HG02623 (cell line): ENCODE data around the gene TNFRSF25.

Experiments used
- ATAC-seq: cut with Tn5 transposase; IDR thresholded peaks from one replicate; pipeline ENCODE4 v1.9.1; 2021; ENCODE audit warnings: moderate library complexity; ENCODE audit not compliant: unreplicated experiment

Gene TNFRSF25

DNA sequence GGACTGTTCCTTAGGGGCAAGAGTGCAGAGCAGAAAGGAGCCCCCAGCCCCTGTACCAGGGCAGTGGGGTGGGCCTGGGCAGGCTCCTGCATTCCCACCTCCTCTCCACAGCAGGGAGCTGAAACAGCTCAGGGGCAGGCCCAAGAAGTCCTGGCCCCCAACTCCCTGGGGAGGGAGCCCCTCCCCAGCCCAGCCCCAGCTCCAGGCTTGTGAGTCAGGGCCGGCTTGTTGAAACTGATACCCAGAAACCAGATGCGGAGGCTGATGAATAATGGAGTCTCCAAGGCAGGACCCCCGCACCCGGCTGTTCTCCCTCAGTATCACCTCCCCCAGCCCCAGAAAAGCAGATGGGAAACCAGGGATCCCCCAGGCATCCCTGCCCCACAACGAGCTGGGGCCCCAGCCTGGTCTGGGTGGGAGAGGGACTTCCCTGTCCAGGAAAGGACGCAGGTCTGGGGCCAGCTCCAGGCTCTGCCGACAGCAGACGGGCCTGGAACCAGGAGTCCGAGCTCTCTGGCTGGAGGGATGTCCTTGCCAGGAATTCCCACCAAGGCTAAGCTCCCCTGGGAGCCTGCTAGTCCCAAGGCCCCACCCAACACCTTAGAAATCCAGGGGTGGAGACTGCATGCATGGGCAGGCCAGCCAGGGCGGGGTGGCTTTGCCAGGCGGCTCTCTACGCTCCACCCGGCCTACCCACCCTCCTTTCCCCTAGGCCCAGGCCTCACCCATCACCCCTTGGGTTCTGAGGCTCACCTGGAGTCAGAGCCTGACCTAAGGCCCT, 22.8 kb upstream of the TNFRSF25 start:
- ATAC-seq = no peak

DNA sequence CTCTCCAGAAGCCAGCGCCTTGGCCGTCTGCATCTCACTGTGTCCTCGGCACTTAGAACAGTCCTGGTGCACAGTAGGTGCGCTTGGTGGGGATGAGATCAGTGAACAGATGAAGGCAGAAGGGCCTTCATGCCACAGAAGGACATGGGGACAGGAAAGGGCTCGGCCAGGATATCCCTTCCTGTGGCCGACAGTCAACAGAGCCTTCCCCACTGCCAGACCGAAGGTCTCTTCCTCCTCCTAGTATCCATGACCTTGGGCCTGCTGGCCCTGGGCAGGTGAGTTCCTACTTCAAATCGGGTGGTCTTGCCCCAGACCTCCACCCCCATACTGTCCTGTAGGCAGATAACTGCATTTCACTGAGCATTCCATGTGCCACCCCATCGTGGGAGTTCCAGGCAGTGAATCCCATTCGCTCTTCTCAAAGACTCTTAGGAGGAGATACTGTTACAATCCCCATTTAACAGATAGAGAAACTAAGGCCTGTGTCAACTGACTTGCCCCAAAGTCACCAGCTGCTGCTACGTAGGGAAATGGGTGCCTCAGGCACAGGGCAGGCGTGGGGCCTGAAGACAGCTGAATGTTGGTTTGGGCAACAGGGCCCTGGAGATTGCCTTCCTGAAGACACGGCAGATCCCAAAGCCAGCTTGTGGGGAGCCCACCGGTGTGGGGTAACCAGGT, 22.0 kb upstream of the TNFRSF25 start:
- no peak for ATAC-seq

DNA sequence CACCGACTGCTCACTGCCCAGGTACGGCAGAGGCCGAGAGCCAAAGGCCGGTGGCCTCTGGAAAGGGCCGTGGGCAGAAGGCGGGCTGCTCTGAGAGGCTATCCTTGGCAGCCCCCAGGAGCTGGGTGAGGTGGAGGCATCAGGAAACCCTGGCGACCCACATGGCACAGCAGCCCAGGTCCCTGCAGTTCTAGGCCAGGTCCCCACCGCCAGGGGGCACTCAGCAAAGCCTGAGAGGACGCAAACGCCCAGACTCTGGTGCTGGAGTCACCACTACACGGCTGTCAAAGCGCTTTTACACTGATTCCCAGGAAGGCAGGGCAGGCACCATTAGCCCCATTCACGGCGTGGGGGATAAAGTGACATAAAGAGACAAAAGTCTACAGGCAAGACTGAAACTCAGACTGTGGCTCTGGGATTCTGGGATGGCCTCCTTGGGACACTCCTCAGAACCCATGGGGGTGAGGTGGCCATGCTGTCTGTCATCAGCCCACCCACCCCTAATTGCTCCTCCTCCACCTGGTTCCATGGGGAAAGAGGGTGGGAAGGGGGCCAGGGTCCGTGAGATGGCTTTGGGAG, 20.5 kb upstream of the TNFRSF25 start:
- ATAC-seq = peak; percentile 48

DNA sequence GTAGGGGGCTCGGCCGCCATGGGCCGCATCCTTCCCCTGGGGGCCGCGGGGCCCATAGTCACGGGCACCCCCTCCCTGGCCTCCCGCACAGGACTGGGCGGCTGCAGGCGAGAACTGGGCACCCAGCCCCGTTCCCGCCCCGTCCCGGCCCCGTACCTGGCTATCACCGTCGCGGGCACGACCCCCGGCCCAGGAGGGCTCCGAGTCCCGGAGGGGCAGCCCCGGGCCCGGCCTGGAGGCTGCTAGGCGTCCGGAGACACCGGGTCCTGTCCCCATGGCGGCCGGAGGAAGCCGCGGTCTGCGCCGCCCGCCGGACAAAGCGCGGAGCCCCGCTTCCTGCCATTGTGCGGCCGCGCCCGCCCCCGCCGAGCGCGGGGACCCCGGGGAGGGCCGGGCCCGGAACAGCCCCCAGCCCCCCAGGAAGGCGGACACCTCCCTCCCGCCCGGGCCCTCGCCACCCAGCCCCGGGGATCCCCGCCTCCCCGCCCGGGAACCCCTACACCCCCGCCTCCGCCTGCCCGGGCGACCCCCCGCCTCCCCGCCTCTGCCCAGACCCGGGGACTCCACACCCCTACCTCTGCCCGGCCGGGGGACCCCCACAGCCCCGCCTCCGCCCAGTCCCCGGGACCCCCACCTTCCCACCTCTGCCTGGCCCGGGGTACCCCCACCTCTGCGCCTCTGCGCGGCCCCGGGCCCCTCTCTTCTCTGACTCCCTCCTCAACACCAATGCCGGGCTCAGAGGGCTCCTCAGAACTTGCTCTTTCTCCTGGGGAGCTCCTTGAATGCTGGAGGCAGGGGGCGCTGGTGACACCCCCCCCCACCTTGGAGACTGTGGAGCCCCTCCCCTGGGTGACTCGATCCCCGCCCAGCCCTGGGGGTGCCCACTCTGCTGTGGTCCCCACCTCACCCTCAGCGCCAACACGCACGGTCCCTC, 19.5 kb upstream of the TNFRSF25 start:
- ATAC-seq = no peak

DNA sequence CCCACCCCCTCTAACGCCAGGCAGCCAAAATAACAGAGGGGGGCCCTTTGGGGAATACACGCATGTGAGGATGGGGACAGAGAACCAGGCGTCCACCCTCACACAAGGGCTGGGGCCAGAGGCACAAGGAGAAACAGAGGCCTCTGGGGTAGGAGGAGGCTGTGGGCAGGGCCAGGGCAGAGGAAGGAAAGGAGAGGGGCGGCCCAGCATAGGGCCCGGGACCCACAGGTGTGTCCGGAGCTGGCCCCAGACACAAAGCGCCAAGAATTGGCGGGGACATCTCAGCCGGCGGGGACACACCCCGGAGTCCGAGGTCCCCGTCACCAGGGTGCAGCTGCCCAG, 18.8 kb upstream of the TNFRSF25 start:
- ATAC-seq = no peak

DNA sequence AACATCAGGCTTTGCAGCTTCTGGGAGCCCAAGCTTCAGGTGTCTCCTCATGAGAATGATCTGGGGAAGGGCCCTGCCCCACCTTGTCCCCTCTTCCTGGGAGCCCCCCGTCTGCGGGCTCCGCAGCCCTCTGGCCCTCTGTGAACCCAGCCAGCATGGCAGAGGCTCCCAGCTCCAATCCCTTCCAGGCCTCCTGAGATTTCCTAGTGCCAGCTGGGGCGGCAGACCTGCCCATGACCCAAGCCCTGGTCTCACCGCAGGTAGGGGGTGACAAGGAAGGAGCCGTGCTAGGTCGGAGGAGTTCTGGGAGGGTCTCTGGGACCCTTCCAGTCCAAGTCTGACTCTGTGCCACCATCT, 17.8 kb upstream of the TNFRSF25 start:
- no peak for ATAC-seq

DNA sequence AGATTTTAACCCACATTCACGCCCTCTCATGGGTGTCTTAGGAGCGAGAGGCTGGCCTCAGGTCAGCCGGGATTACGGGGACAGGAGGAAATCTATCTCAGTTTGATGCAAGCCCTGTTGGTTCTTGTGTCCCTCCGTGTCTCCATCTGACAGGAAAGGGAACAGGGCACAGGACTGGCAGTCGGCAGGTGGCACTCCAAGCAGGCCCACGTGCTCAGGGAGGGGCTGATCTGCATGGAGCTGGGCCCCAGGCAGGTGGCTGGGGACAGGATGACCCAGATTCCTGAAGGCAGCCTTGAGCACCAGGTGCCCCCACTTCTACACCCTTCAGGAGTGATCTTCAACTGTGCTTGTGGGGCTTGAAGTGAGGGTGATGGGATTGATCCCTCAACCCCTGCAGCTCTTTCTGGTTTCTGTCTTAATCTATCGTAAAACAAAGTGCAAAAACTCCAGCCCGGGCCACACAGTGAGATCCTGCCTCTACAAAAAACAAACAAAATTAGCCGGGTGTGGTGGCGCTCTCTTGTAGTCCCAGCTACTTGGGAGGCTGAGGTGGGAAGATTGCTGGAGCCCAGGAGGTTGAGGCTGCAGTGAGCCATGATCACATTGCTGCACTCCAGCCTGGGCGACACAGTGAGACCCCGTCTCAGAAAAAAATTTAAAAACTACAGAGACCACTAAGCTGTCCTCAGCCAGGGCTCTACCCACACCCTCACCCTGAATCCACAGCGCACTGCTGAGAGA, 17.2 kb upstream of the TNFRSF25 start:
- no peak for ATAC-seq

DNA sequence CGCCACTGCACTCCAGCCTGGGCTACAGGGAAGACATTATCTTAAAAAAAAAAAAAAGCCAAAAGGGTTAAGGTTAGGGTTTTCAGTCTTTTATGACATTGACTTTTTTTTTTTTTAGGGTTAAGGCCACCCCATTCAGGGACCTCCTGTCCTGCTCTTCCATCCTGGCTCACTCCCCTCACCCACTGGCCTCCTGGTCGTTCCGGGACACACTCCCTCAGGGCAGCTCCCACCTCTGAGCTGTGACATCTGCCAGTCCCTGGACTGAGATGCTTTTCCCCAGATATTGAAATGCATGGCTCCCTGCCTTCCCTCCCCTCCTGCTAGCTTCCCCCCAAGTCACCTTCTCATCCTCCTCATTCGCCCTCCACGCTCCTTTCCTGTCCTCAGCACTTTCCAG, 15.8 kb upstream of the TNFRSF25 start:
- no peak for ATAC-seq

DNA sequence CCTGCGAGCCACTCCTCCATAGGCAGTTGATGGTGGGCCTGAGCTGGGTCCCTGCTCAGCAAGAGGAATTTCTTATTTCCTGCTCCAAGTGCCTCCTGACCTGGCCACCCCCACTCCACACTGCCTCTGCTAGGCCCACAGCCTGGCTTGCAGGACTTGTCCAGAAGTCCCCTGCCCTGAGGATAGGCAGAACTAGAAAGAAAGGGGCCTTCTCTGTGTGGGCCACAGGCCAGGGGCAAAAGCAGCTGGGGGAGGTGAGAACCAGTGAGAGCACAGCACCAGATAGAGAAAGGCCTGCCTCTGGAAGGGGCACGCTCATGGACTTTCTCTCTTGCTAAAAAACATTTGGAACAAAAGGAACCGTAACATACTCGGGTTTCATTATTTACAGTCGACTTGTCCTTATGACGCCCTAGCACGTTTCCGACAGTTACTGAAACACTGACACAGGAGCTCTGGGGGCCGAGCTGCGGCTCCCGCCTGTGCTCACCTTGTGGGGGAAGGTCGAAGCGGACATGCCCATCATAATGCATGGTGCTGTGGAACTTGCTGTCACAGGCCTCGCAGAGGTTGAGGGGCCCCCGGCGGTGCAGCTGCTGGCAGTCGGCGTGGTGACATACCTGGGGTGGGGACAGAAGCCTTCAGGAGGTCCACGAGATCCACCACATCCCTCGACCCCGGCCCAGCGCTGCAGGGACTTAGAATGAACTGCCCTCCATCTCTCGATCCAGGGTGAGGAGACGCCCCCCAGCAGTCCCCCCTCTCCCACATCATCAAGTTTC, 11.3 kb upstream of the TNFRSF25 start:
- no peak for ATAC-seq

DNA sequence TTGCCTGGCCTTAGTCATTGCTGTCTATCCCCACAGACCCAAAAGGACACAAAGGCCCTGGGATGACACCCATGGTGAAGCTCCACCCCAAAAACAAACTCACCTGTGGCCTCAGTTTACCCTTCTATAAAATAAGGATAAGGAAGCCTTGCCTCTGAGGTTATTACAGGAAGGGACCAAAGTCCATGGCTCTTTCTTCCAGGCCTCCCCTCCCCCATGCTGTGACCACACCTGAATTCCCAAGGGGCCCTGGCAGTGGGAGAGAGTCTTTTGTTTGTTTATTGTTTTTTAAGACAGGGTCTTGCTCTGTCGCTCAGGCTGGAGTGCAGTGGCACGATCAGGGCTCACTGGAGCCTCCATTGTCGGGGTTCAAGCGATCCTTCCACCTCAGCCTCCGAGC, 10.5 kb upstream of the TNFRSF25 start:
- no peak for ATAC-seq

DNA sequence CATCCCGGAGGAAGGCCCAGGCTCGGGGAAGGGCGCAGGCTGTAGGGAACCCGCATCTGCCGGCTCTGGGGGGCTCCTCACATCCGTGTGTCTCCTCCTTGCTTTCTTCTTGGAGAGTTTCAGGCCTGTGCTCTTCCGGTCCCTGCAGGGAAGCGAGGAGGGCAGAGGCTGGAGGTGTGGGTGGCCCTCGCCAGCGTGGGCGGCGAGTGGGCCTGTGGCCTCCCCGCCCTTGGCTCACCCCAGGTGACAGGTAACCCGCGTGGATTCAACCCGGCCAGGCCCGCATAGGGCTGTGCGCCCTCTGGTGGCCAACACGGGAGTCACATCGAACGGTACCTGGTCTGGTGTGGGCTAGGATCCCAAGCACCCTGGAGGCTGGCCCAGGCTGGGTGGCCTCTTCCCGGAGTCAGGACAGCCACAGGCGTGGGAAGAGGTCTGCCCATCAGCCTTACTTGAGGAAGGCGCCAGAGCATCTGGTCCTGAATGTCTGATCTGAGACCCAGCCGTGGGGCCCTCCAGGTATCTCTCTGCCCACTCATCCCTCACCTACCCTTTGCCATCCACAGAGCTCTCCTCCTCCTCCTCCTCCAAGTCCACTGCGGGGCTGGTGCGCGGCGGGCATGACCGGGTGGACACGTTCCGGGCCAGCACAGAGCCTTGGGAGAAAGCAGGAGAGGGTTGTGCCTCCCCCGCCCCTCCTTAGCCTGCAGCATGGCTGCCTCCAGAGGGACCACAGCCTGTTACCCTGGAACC, 9.6 kb upstream of the TNFRSF25 start:
- peak; percentile 47 for ATAC-seq

DNA sequence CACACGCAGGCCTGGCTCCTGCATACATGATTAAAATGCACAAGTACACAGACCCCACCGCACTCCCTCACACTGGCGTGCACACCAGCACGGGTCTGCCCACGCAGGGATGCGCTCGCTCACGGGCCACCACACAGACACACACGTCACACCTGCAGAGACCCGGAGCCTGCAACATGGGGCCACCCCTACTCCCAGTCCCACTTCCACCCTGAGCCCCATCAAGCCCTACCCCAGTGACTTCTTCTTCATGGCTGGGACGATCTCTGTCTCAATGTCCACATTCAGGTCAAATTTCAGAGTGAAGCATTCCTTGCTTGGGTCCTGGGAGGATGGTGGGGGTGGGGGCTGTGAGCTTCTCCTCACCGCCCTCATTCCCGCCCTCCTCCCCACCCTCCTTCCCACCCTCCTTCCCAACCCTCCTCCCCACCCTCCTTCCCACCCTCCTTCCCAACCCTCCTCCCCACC, 8.9 kb upstream of the TNFRSF25 start:
- no peak for ATAC-seq

DNA sequence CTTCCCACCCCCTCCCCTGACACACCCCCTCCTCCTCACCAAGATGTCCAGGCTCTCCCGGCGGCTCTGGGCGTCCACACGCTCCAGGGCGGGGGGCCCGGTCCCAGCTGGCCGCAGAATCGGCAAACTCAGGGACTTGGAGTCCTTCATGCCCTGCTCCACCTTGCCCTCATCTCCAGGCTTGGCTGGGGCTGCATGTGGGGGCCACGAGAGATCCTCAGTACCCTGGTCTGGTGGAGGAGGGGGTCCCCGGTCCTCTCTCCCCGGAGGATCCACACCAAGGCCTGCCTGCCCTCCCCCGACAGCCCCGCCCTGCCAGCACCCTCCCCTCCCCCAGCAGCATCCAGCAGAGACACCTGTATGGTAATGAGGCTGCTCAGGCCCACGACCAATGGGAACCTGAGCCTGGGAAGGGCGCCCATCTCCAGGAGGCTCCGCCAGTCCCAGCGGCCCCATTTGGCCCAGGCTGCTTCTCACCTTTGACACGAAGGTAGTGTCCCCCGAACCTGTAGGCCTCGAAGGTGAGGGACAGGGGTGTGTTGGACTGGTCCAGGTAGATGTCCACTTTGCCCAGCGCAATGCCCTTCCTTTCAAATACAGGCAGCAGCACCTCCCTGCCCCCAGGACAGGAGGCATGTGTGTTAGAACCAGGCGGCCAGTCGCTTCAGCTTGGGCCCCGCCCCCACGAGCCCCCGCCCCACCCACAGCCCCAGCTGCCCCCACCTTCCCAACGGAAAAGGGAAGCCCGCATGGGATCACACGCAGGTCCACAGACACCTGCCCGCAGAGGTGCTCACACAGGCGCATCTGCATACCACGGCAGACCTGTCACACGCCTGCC, 8.2 kb upstream of the TNFRSF25 start:
- no peak for ATAC-seq

DNA sequence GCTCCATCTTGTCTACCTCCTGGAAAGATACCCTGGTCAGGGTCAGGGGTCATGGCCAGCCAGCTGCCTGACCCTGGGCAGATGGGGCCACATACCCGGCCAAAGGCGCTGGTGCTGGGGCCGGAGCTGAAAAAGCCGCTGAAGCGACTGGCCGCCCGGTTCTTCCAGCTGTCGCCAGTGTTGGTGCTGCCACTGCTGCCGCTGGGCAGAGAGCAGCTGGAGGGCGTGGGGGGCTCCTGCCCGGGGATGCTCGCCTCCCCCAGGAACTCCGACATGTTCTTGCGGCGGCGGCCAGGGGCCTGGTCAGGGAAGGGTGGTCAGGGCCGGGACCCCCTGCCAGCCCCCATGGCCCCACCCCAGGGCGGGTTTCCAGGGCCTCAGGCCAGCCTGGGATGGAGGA, 7.2 kb upstream of the TNFRSF25 start:
- ATAC-seq = no peak

DNA sequence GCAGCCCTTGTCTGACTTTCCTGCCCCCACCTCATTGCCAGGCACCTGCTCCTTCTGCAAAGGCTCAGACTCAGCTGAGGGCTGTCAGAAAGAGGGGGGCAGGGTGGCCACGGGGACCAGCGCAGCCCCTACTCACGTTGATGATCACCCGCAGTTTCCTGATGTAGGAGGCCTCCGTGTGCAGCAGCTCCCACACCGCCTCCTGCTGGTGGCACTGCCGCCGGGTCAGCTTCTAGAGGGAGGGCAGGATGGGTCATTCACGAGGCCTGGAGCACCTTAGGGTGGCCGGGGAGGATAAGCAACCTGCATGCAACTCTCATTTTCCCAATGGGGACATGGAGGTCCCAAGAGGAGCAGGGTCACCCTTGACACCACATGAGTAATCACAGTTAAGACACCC, 6.4 kb upstream of the TNFRSF25 start:
- ATAC-seq = no peak

DNA sequence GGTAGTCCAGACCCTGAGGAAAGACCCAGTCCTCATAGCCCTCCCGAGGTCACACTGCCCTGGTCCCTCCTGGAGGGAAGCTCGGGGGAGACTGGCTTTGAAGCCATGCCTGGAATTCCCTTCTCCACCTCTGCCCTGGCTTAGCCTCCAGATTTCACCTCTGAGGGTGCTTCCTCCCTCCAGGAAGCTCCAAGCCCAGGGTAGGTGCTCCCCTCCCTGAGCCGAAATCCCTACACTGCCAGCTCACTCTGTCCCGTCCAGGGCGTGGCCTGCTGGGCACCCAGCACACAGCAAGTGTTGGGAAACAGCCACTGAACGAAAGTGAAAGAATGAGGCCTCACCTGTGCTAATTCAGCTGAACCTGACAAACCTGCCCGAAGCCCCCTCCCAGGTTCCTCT, 6.0 kb upstream of the TNFRSF25 start:
- ATAC-seq = no peak

DNA sequence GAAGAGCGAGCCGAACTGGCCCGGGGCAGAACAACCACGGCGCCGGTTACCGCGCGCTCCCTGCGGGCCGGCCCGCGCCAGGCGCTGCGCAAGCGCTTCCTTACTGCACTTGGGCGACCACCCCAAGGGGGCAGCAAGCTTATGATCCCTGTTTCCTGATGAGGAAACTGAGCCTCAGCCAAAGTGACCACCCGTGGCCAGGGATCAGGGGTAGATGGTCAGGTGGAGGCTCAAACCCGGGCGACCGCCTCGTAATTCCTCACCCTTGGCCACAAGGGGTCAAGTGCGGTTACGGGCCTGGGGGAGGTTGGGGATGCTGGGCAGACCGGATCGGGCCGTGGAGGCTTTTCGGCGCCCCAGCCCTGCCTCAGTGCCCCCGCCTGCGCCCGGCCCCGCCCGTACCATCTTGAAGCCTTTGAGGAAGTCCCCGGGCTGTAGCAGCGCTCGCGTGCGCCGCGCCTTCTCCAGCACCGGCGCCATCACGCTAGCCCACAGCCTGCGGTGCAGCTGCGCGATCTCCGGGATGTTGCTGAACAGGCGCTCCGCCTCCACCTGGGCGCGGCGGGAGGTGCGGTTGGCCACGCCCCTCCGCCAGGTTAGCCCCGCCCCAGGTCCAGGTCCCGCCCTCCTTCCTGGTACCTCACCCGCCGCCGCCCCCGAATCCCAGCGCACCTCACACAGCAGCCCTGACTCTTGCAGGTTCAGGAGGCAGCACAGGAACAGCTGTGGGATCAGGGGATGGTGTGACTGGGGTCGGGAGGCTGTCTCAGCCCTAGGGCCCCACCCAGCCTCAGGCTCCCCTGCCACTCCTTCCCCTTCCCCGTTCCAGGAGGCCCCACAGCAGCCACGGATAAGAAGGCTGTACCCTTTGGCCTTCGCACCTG, 5.4 kb upstream of the TNFRSF25 start:
- ATAC-seq = no peak
